OCI-LY1 (cell line): ENCODE measurements around the gene EYS.

Source experiments
- CTCF ChIP-seq: fragments of 200-600 bp; sonication (generic), shearing (Covaris generic); IDR thresholded peaks from 2 replicates; pipeline ENCODE4 v1.5.1; 2017; ENCODE audit warnings: mild to moderate bottlenecking, antibody characterized with exemption, low read length, moderate library complexity, mixed read lengths
- EZH2 ChIP-seq: fragments of 200-600 bp; sonication (generic), shearing (Covaris generic); IDR thresholded peaks from 2 replicates; pipeline ENCODE4 v1.8.0; 2017; ENCODE audit warnings: borderline replicate concordance, mixed run types, mild to moderate bottlenecking, antibody characterized with exemption, low read length, moderate library complexity, mixed read lengths

- TF ChIP-seq CTCF = no peak
- no peak for TF ChIP-seq EZH2
Measured at GRCh38 chr6:63806573-63806913, 1900.5 kb downstream of the EYS start.
